K562 (cell line): ENCODE data around the gene GPAT3. TPM values are rescaled to one million over a fixed set of nuclear protein-coding genes. Genes with fewer than 3 reads are reported as not detected.

Experiments
- ATAC-seq: fragments of 200-7000 bp; cut with Tn5 transposase; 3 replicates; pipeline ENCODE4 v1.9.1; 2020; ENCODE audit warnings: moderate library complexity
- BruUV-seq: library from RNA; stranded (reverse); fragments of 400-500 nt; replicated peaks from 2 replicates; lab custom pipeline; 2021; lab: Mats Ljungman, UMichigan
- CTCF ChIA-PET: fragments of 300-600 bp; formaldehyde crosslinking; extraction: SDS; loops from one replicate; lab custom pipeline; 2021; ENCODE audit warnings: low intra/inter-chr PET ratio; lab: Yijun Ruan, JAX
- POLR2A ChIA-PET: fragments of 300-600, 350-650 bp; sonication (Branson Sonifier 250); formaldehyde crosslinking; extraction: SDS; loops from one replicate; lab custom pipeline; 2021; ENCODE audit warnings: antibody characterized with exemption, inconsistent platforms; lab: Yijun Ruan, JAX
- DNase-seq, 4 experiments: peaks; one replicate each; pipeline versions ENCODE4 v3.0.0 to v3.0.0-alpha.2; 2011 to 2018; ENCODE audit warnings: low spot score in 3 of 4, mixed read lengths in 3 of 4; ENCODE audit errors: extremely low read depth in 1 of 4
- FAIRE-seq: peaks from 2 replicates; lab custom pipeline; 2011; peaks lifted over from hg19 to GRCh38; lab: Jason Lieb, UNC
- H2AFZ ChIP-seq: 2 replicates; pipeline ENCODE4 v1.6.0; 2011; ENCODE audit warnings: low read depth, low read length, control low read depth, inconsistent platforms
- H3K27ac ChIP-seq: fragments of 200-600 bp; 3 replicates; pipeline ENCODE4 v1.8.0; 2011; ENCODE audit warnings: low read depth, mild to moderate bottlenecking, control low read depth, inconsistent platforms, low read length, moderate library complexity, mixed read lengths; ENCODE audit errors: extremely low read depth
- H3K27me3 ChIP-seq, 2 experiments: fragments of 300-600 bp in 1 of 2; 2 replicates in 1 of 2; 3 replicates in 1 of 2; pipeline versions ENCODE4 v1.6.0 to v1.8.0; 2011; ENCODE audit warnings: inconsistent platforms in 2 of 2, low read length in 2 of 2, mild to moderate bottlenecking in 1 of 2, mixed read lengths in 1 of 2, moderate library complexity in 1 of 2; ENCODE audit not compliant: control insufficient read depth in 2 of 2, insufficient read depth in 2 of 2
- H3K36me3 ChIP-seq: fragments of 300-600 bp; 3 replicates; pipeline ENCODE4 v1.8.0; 2011; ENCODE audit warnings: mild to moderate bottlenecking, low read length, inconsistent platforms; ENCODE audit not compliant: control insufficient read depth, insufficient read depth
- H3K4me1 ChIP-seq, 2 experiments: fragments of 200-600 bp in 1 of 2; replicated peaks in 1 of 2; 2 replicates in 1 of 2; 3 replicates in 1 of 2; pipeline versions ENCODE4 v1.5.1 to v1.8.0; 2011; ENCODE audit warnings: inconsistent platforms in 2 of 2, low read length in 2 of 2, mild to moderate bottlenecking in 1 of 2, mixed read lengths in 1 of 2, moderate library complexity in 1 of 2; ENCODE audit not compliant: control insufficient read depth in 2 of 2, insufficient read depth in 2 of 2
- H3K4me2 ChIP-seq: 2 replicates; pipeline ENCODE4 v1.6.1; 2011; ENCODE audit warnings: low read length, control low read depth, inconsistent platforms, mixed read lengths; ENCODE audit not compliant: insufficient read depth
- H3K4me3 ChIP-seq: fragments of 200-600 bp; sonication (generic), shearing (Covaris generic); 2 replicates; pipeline ENCODE4 v1.5.1; 2016; ENCODE audit warnings: control low read depth, inconsistent platforms
- H3K79me2 ChIP-seq: fragments of 200-600 bp; 3 replicates; pipeline ENCODE4 v1.8.0; 2011; ENCODE audit warnings: low read length, inconsistent platforms; ENCODE audit not compliant: control insufficient read depth, insufficient read depth
- H3K9ac ChIP-seq, 2 experiments: 2 replicates each; pipeline versions ENCODE4 v1.6.0 to v1.6.1; 2011; ENCODE audit warnings: low read depth in 2 of 2, low read length in 2 of 2, control low read depth in 1 of 2, inconsistent platforms in 1 of 2, mild to moderate bottlenecking in 1 of 2, mixed read lengths in 1 of 2; ENCODE audit not compliant: insufficient read depth in 1 of 2
- H3K9me1 ChIP-seq: one replicate; pipeline ENCODE4 v1.6.0; 2011; ENCODE audit warnings: inconsistent platforms, mild to moderate bottlenecking, low read length, moderate library complexity; ENCODE audit not compliant: control insufficient read depth, insufficient read depth
- H3K9me3 ChIP-seq: replicated peaks from 2 replicates; pipeline ENCODE4 v1.5.1; 2011; ENCODE audit warnings: low read depth, low read length, inconsistent platforms; ENCODE audit not compliant: control insufficient read depth, insufficient read depth
- H4K20me1 ChIP-seq: replicated peaks from 2 replicates; pipeline ENCODE4 v1.6.1; 2011; ENCODE audit warnings: low read length, inconsistent platforms, mixed read lengths; ENCODE audit not compliant: control insufficient read depth, insufficient read depth
- BCLAF1 ChIP-seq, 2 experiments: fragments of 450-650 bp in 1 of 2; IDR thresholded peaks; 2 replicates each; pipeline ENCODE4 v1.6.1; 2011 to 2017; ENCODE audit warnings: low read depth in 2 of 2, antibody characterized with exemption in 1 of 2, borderline replicate concordance in 1 of 2, low read length in 1 of 2, mild to moderate bottlenecking in 1 of 2, mixed read lengths in 1 of 2; ENCODE audit not compliant: control insufficient read depth in 1 of 2
- CREB1 ChIP-seq, 2 experiments: sonication (generic) in 1 of 2; formaldehyde crosslinking in 1 of 2; IDR thresholded peaks; 2 replicates each; pipeline versions ENCODE4 v1.6.1 to v1.8.0; 2012 to 2022; ENCODE audit warnings: inconsistent platforms in 1 of 2, mild to moderate bottlenecking in 1 of 2, missing genetic modification reagents in 1 of 2, moderate library complexity in 1 of 2
- FOS ChIP-seq: IDR thresholded peaks from 3 replicates; pipeline ENCODE4 v1.6.1; 2011; ENCODE audit not compliant: insufficient read length; ENCODE audit errors: extremely low read depth
- FOXJ3 ChIP-seq: sonication (generic); formaldehyde crosslinking; IDR thresholded peaks from 2 replicates; pipeline ENCODE4 v1.4.0; 2020; ENCODE audit warnings: mild to moderate bottlenecking, missing genetic modification reagents
- HDAC1 ChIP-seq, 2 experiments: fragments of 450-650 bp; IDR thresholded peaks; 2 replicates each; pipeline ENCODE4 v1.6.1; 2016 to 2017; ENCODE audit warnings: inconsistent platforms in 1 of 2, mild to moderate bottlenecking in 1 of 2, moderate library complexity in 1 of 2
- KHSRP ChIP-seq: fragments of 450-650 bp; IDR thresholded peaks from 2 replicates; pipeline ENCODE4 v1.6.1; 2017
- NFRKB ChIP-seq: fragments of 450-650 bp; IDR thresholded peaks from 2 replicates; pipeline ENCODE4 v1.6.1; 2016; ENCODE audit warnings: low read depth
- NR2F6 ChIP-seq: fragments of 450-650 bp; formaldehyde crosslinking; IDR thresholded peaks from 2 replicates; pipeline ENCODE4 v1.4.0; 2020; ENCODE audit warnings: mild to moderate bottlenecking
- PHB2 ChIP-seq: fragments of 450-650 bp; IDR thresholded peaks from 2 replicates; pipeline ENCODE4 v1.6.1; 2017; ENCODE audit warnings: low read depth
- RNF2 ChIP-seq: sonication (generic); IDR thresholded peaks from 2 replicates; pipeline ENCODE4 v1.6.1; 2016
- SMARCB1 ChIP-seq: IDR thresholded peaks from 2 replicates; pipeline ENCODE4 v1.6.1; 2011; ENCODE audit warnings: improper control_type of control experiment, low read depth; ENCODE audit not compliant: insufficient read length
- TARDBP ChIP-seq: fragments of 450-650 bp; IDR thresholded peaks from 2 replicates; pipeline ENCODE4 v1.6.1; 2016
- WGBS: fragments of 100-300 bp; shearing (Covaris generic); methylation state at CpG from one replicate; pipeline ENCODE4 v1.1.6; 2016; ENCODE audit warnings: low coverage, mixed read lengths; ENCODE audit not compliant: insufficient coverage; ENCODE audit errors: missing lambda C conversion rate; 5-methylcytosine and 5-hydroxymethylcytosine counted together
- in situ Hi-C: fragments of 300-500 bp; cut with MboI; formaldehyde crosslinking; loops from 4 replicates; pipeline ENCODE4 v1.15.0; 2018; ENCODE audit warnings: inconsistent platforms, mixed read lengths
- intact Hi-C: fragments of 100-400 bp; cut with micrococcal nuclease; formaldehyde crosslinking; loops from 2 replicates; pipeline ENCODE4 v1.14.2; 2022
- polyA plus RNA-seq, 8 experiments: library from polyadenylated mRNA; depleted of rRNA in 4 of 8; stranded (reverse) in 5 of 8; unstranded in 3 of 8; fragments of >200 nt; fragmentation: Nextera tagmentation in 2 of 8; fragmentation: Illumina TruSeq in 1 of 8; extraction: Ambion mirVana in 2 of 8; extraction: Trizol in 1 of 8; gene quantifications; 2 replicates each; pipeline versions ENCODE4 v1.2.1 to v1.2.3, GENCODE V29; 2011 to 2014; ENCODE audit warnings: inconsistent platforms in 1 of 8, missing spikeins in 1 of 8
- total RNA-seq, 7 experiments: library from RNA; depleted of rRNA in 6 of 7; stranded (reverse); fragments of >200 nt in 6 of 7; fragmentation: Illumina TruSeq in 2 of 7; extraction: Trizol in 2 of 7; gene quantifications; 2 replicates each; pipeline versions ENCODE4 v1.2.1 to v1.2.3, GENCODE V29; 2011 to 2021; ENCODE audit warnings: low replicate concordance in 1 of 7
- TF ChIP-seq, protein P1 (sequence below): fragments of 250-450 bp; sonication (Bioruptor Pico); IDR thresholded peaks from 2 replicates; pipeline ENCODE4 v1.4.0; 2020

Gene GPAT3
- total and polyA plus RNA-seq, 9 of the 15 experiments (the other 6 are each of a cell fraction or from before 2014, with no cell fraction given): 4.1 to 16.1 (median 13.1) TPM

GRCh38 chr4:83629945-83630721 lies 94.2 kb downstream of the GPAT3 start:
- ATAC-seq (peak; percentile 91), FAIRE-seq (peak; percentile 98), DNase-seq (peak; percentile 81 to 96 (median 88))
- H3K4me2 ChIP-seq: peak overlapping the region; percentile 61
- no peaks in the 10 kb centered on the region for H4K20me1 ChIP-seq
- ChIA-PET POLR2A (interaction anchor here (0.5 to 1.1 kb wide), 3 partner anchors 32 to 1843 kb away, joined by 3 read pairs; no protein-coding TSS in a partner anchor), CTCF (no interaction called here)
- in situ Hi-C loops (no loop called here), intact Hi-C loops (loop anchor here (1.0 to 10.0 kb wide), 3 partner anchors 43 to 134 kb away; no protein-coding TSS in a partner anchor)
- H3K79me2 ChIP-seq: no peaks in the 10 kb centered on the region
- no peaks in the 10 kb centered on the region for H3K27me3 ChIP-seq
- no peaks in the 10 kb centered on the region for H3K9me1 ChIP-seq
- H3K36me3 ChIP-seq: no peaks in the 10 kb centered on the region
- H3K4me1 ChIP-seq: peaks cover 4 to 29% of the 10 kb centered on the region in 2 experiments; a peak in 4 of 5 replicates
- 1% methylated on average over 6 of the region's 6 CpGs for WGBS
- no TSS peak for BruUV-seq
- H3K4me3 ChIP-seq: no peak overlapping the region
- H3K9ac ChIP-seq: peak overlapping the region in 1 of 2 experiments; percentile 52; a peak in 3 of 4 replicates
- peaks cover 20% of the 10 kb centered on the region for H3K9me3 ChIP-seq
- peak overlapping the region; percentile 93 for H3K27ac ChIP-seq
- peak overlapping the region; percentile 81 for H2AFZ ChIP-seq
- TF ChIP-seq FOS: no peak
- TF ChIP-seq PHB2: peak; percentile 82
- TF ChIP-seq FOXJ3 (CRISPR knock-in tag): no peak
- peak; percentile 97 for TF ChIP-seq RNF2
- TF ChIP-seq, protein P1, sequence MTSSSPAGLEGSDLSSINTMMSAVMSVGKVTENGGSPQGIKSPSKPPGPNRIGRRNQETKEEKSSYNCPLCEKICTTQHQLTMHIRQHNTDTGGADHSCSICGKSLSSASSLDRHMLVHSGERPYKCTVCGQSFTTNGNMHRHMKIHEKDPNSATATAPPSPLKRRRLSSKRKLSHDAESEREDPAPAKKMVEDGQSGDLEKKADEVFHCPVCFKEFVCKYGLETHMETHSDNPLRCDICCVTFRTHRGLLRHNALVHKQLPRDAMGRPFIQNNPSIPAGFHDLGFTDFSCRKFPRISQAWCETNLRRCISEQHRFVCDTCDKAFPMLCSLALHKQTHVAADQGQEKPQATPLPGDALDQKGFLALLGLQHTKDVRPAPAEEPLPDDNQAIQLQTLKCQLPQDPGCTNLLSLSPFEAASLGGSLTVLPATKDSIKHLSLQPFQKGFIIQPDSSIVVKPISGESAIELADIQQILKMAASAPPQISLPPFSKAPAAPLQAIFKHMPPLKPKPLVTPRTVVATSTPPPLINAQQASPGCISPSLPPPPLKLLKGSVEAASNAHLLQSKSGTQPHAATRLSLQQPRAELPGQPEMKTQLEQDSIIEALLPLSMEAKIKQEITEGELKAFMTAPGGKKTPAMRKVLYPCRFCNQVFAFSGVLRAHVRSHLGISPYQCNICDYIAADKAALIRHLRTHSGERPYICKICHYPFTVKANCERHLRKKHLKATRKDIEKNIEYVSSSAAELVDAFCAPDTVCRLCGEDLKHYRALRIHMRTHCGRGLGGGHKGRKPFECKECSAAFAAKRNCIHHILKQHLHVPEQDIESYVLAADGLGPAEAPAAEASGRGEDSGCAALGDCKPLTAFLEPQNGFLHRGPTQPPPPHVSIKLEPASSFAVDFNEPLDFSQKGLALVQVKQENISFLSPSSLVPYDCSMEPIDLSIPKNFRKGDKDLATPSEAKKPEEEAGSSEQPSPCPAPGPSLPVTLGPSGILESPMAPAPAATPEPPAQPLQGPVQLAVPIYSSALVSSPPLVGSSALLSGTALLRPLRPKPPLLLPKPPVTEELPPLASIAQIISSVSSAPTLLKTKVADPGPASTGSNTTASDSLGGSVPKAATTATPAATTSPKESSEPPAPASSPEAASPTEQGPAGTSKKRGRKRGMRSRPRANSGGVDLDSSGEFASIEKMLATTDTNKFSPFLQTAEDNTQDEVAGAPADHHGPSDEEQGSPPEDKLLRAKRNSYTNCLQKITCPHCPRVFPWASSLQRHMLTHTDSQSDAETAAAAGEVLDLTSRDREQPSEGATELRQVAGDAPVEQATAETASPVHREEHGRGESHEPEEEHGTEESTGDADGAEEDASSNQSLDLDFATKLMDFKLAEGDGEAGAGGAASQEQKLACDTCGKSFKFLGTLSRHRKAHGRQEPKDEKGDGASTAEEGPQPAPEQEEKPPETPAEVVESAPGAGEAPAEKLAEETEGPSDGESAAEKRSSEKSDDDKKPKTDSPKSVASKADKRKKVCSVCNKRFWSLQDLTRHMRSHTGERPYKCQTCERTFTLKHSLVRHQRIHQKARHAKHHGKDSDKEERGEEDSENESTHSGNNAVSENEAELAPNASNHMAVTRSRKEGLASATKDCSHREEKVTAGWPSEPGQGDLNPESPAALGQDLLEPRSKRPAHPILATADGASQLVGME (CRISPR knock-in tag): no peak
- TF ChIP-seq BCLAF1 (IDR thresholded peaks at IDR 0.05; ENCODE audit: borderline replicate concordance in 1 of 2, control insufficient read depth in 1 of 2, low read depth in 2 of 2, low read length in 1 of 2): peak in 1 of 2 experiments; percentile 80; a peak in 1 of 4 replicates
- TF ChIP-seq SMARCB1: peak; percentile 2
- peak; percentile 70 for TF ChIP-seq KHSRP
- TF ChIP-seq NR2F6 (CRISPR knock-in tag): no peak
- TF ChIP-seq NFRKB: no peak
- TF ChIP-seq HDAC1 (IDR thresholded peaks at IDR 0.05): peak in 1 of 2 experiments; percentile 87; a peak in 2 of 4 replicates
- peak; percentile 69 for TF ChIP-seq TARDBP
- TF ChIP-seq CREB1 (IDR thresholded peaks at IDR 0.05): peak; percentile 49; the same call in 1 of the 2 replicates
- TF ChIP-seq CREB1 (CRISPR knock-in tag; IDR thresholded peaks at IDR 0.05): no peak; the same call in 1 of the 2 replicates
